GM18858 (cell line): ENCODE results near the gene EPHA8.

Experiments used
- ATAC-seq: cut with Tn5 transposase; IDR thresholded peaks from one replicate; pipeline ENCODE4 v1.9.1; 2021; ENCODE audit not compliant: unreplicated experiment

Gene EPHA8

DNA sequence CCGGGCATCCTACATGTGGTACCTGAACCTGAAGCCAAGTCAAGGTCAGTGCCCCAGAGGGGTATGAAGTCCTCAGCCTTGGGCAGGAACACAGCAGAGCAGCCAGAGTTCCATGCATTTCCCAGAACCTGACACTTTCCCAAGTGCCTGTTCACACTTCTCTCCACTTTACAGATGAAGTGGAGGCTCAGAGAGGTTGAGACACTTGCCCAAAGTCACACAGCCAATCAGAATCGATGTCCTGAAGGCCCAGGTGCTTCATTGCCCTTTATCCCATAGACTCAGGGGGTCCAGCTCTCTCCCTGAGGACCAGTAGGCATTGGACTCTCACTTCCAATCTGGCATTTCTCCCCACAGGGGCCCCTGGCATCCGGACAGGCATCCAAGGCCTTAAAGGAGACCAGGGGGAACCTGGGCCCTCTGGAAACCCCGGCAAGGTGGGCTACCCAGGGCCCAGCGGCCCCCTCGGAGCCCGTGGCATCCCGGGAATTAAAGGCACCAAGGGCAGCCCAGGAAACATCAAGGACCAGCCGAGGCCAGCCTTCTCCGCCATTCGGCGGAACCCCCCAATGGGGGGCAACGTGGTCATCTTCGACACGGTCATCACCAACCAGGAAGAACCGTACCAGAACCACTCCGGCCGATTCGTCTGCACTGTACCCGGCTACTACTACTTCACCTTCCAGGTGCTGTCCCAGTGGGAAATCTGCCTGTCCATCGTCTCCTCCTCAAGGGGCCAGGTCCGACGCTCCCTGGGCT, 75.4 kb downstream of the EPHA8 start:
- no peak for ATAC-seq

DNA sequence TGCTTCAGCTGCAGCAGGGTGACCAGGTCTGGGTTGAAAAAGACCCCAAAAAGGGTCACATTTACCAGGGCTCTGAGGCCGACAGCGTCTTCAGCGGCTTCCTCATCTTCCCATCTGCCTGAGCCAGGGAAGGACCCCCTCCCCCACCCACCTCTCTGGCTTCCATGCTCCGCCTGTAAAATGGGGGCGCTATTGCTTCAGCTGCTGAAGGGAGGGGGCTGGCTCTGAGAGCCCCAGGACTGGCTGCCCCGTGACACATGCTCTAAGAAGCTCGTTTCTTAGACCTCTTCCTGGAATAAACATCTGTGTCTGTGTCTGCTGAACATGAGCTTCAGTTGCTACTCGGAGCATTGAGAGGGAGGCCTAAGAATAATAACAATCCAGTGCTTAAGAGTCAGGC, 76.0 kb downstream of the EPHA8 start:
- ATAC-seq = no peak

GRCh38 chr1:22641247-22641646, 78.0 kb downstream of the EPHA8 start:
- no peak for ATAC-seq

DNA sequence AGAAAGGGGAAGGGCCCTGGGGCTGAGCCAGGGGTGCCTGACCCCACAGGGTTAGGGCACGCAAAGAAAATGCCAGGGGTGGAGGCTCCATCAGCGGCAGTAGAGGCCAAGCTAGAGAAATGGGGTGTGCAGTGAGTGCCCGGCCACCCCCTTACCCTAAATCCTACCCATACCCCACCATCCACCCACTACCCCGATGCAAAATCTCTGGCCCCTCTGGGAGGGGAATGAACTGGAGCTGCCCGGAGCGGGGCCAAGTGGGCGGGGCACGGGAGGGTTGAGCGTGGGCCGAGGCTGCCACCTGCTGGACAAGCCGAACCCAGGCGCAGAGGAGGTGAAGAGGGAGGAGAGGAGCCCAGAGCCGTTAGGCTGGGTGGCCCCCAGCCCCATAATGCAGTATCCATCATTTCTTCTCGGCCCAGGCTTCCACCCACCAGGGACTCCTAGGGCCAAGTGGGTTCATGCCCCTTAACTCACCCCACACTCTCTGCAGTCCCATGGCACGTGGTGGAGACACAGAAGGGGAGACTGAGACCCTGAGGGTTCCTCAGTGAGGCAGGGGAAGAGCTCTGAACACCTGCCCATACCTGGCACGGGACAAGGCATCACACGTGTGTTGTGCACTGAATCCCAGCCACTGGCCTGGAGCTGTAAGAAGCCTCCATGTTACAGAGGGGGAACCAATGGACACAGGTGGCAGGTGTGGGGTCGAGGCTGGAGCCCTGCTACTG, 78.8 kb downstream of the EPHA8 start:
- no peak for ATAC-seq

DNA sequence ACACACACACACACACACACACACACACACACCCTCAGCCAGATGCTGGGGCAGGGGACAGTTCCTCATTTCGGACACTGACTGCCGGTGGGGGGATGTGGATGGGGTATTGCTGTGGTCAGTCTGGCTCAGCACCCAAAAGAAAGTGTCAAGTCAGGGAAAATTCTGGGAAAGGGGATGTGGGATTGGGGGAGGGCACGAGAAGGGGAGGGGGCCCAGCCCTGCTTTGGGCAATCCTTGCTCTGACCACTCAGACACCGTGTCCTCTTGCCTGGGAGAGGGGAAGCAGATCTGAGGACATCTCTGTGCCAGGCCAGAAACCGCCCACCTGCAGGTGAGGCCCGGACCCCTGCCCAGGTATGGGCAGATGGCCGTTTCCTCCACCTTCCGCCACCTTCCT, 80.1 kb downstream of the EPHA8 start, which contains the start of gene C1QC:
Gene C1QC (plus strand): TSS at position 253 of the 400 bp plus-strand sequence. CDS start 391 bp downstream, outside the sequence.
- no peak for ATAC-seq

DNA sequence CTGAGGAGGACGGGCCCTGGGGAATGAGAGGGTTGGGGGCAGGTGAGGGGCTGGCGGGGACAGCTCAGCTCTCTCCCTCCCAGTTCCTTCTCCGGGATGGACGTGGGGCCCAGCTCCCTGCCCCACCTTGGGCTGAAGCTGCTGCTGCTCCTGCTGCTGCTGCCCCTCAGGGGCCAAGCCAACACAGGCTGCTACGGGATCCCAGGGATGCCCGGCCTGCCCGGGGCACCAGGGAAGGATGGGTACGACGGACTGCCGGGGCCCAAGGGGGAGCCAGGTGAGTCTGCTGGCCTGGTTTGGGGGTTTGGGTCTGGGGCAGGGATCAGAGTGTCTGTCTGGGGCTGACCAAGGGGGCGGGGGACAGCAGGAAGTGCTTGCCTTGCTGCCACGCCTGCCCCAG, 80.6 kb downstream of the EPHA8 start:
- no peak for ATAC-seq

- ATAC-seq = no peak
Observed at GRCh38 chr1:22645931-22646330, 82.6 kb downstream of the EPHA8 start.

- ATAC-seq = no peak
Observed at GRCh38 chr1:22646384-22646783, 83.1 kb downstream of the EPHA8 start.

DNA sequence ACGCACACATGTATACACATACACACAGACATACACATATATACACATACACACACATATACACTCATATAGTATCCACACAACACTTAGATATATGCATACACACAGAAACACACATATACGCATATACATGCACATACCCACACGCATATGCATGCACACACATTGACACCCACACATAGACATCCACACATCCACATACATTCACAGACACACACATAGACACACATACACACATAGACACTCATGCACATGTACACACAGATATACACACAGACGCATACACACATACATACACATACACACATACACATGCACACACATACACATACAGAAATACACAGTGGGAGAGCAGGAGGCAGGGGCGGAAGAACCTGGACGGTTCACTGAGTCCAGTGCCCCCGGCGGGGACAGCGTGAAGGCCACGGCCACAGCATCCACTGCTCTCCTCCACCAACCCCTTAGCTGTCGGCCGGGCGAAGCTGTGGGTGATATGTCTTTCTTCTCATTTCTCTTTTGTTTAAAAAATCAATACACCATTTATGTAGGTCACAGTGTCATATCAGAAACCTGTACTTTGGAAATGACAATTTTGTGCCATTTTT, 86.9 kb downstream of the EPHA8 start:
- ATAC-seq = no peak

DNA sequence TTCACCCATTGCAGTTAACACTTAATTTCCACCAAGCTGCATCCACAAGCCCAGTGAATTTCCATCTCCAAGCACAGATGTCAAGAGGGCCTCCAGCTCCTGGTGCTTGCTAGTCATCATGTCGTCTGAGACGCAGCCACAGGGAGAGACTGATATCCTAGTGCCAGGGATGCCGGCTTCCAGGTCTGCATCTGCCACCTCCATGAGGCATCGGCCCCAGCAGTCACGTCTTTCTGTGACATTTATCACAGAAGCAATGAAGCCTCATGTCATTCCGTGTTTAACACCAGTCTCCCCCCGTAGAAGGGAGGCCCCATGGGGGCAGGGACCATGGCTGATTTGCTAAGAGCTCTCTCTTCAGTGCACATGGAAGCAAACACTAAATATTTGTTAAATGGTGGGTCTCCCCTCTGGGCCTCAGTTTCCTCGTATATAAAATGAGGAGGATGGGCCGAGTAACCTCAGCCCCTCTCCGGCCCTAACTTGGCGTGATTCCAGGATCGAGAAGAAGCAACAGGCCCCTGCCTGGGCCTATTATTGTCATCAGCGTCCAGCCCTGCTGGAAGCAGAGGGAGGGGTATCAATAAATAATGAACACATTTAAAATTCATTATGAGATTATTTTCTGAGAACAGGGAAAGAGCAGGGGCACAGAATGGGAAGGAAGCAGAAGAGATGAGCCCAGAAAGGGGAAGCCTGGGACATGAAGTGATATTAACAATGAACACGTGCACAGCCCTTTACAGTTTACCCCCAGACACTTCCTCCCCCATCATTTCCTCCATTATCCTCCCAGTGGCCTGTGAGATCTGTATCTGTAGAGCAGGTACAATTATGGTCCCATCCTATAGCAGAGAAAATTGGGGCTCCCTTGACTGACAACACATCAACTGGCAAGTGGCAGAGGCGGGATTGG, 88.9 kb downstream of the EPHA8 start:
- no peak for ATAC-seq

GRCh38 chr1:22652881-22653316, 89.6 kb downstream of the EPHA8 start, which contains the start of gene C1QB:
Gene C1QB (plus strand): TSS chr1:22653236. CDS start chr1:22659463, 6,227 bp downstream.
- no peak for ATAC-seq
